SIG-M5 (cell line): Measurements from ENCODE around the gene HOMER2.

Experiments
- DNase-seq: peaks from one replicate; lab custom pipeline; 2025; lab: John Stamatoyannopoulos, UW

HOMER2 gene

GRCh38 chr15:82928711-82929110 is 23.8 kb downstream of the HOMER2 start:
- no peak for DNase-seq

- DNase-seq, result no peak
These were observed 28.8 kb downstream of the HOMER2 start for GRCh38 chr15:82923744-82924143.

GRCh38 chr15:82922737-82923136 is 29.8 kb downstream of the HOMER2 start:
- DNase-seq, result no peak

DNA sequence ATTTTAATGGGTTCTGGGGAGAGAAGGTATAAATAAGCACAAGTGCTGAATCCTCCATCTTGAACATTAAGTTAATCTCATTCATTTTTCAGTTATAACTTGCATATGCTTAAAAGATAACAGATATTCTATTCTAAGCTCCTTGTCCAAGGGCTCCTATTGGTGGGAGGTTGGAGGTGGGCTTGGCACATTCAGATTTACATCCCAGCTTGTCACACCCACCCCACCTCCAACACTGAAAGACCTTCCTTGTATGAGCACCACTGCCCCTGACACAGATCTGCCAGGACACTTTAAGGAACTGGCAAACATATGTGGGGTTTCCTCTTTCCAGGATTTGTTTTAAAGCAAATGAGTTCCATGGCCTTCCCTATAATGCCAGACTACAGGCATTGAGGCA is 30.6 kb downstream of the HOMER2 start:
- no peak for DNase-seq

GRCh38 chr15:82921242-82921641 is 31.3 kb downstream of the HOMER2 start:
- no peak for DNase-seq

- no peak for DNase-seq
These were observed 33.2 kb downstream of the HOMER2 start for GRCh38 chr15:82919231-82919886.

DNA sequence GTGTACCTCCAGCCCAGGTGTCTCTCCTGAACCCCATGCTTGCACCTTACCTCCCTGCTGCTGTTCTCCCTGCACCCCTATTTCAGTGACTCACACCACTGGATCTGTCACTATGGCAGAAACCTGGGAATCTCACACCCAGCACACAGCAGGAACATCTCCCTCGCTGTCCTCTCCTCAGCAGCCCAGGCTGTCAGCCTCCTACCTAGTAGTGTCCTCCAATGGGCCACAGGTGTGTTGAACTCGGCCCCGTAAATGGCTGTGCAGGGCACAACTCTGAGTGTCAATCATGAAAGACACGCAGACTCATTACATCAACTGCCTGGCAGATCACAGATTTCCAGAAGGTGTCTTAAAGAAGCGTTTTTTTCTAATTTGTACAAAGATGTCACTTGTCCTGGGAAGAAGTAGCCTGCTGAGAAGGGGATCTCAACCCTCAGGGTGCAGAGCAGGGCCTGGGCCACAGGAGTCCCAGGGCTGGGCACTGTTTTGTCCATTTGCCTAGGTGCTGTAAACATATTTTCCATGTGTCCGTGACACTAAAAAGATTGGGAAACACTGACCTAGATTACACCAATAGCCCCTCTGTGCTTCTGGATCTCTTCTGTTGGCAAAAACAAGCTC is 33.8 kb downstream of the HOMER2 start:
- no peak for DNase-seq

- no peak for DNase-seq
These were observed 34.4 kb downstream of the HOMER2 start for GRCh38 chr15:82918162-82918561.

DNA sequence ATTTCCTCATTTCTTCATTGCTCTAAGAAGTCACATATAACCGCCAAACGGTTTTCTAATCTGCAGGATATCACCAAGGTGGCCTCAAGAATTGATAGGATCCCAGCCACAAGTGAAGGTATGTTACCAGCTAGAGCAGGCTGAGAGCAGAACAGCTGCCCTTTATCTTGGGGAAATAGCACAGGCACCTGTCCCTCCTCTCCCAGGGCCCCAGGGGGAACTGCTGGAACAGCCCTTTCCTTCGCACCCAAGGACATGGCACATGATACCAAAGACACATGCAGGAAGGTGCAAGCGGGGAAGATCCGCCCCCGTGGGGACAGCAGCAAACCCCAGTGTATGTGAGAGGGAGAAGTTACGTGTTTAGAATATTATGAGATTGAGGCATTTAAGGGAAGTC is 35.3 kb downstream of the HOMER2 start:
- DNase-seq, result no peak

DNA sequence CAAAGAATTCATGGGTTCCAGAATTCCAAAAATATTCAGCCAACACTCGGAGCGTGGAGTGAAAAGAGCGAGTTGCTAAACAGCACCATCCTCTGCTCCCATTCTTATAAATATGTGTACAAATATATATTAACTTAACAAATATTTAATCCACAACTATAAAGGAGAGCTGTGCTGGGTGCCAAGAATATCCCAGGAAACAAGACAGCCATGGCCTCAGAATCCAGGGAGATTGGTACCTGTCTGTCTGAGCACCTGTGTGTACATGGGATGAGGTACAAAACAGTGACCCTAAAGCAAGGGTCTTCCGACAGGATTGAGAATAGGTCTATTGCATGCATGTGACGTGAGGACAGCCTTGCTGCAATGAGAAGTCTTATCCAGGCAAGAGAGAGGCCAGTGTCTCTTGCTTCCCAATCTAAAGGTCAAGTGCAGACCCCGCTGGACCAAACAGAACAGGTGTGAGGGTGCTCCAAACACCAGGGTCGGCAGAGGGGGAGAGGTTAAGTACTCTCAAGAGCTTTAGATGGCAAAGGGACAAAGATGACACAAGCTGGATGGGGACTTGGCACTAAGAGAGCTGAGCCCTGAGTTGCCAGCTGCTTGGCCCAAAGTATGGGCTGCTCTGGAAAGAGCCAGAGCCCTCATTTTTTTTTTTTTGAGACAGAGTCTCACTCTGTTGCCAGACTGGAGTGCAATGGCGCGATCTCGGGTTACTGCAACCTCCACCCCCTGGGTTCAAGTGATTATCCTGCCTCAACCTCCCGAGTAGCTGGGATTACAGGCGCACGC is 36.2 kb downstream of the HOMER2 start:
- no peak for DNase-seq

DNA sequence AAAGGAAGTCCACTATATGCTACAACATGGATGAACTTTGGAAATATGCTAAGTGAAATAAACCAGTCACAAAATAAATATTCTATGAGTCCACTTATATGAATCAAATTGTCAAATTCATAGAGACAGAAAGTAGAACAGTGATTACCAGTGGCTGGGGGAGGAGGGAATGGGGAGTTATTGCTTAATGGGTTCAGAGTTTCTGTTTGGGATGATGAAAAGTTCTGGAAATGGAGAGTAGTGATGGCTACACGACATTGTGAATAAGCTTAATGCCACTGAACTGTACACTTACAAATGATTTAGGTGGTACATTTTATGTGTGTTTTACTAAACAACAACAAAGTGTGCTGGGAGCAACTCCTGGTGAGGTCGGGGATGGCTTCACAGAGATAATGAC is 38.1 kb downstream of the HOMER2 start:
- DNase-seq, result no peak

GRCh38 chr15:82911458-82911857 is 41.1 kb downstream of the HOMER2 start:
- DNase-seq, result no peak

DNA sequence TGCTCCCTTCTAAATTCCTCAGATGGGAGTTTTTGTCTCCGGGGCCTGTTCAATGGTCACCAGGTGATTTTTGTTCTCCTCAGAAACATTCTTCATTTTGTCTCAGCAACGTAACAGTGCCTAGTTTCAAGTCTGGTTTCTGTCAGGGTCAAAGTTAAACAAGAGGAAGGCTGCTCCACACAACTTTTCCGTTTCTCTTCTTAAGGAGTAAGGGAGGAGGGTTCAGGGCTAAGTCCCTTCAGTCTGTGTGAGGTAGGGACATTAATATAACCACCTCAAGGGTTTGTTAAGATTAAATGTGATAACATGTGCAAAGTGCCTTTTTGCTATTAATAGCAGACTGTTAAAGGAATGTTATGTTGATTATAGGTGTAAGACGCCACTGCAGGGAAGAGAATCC is 41.8 kb downstream of the HOMER2 start:
- DNase-seq, result no peak

DNA sequence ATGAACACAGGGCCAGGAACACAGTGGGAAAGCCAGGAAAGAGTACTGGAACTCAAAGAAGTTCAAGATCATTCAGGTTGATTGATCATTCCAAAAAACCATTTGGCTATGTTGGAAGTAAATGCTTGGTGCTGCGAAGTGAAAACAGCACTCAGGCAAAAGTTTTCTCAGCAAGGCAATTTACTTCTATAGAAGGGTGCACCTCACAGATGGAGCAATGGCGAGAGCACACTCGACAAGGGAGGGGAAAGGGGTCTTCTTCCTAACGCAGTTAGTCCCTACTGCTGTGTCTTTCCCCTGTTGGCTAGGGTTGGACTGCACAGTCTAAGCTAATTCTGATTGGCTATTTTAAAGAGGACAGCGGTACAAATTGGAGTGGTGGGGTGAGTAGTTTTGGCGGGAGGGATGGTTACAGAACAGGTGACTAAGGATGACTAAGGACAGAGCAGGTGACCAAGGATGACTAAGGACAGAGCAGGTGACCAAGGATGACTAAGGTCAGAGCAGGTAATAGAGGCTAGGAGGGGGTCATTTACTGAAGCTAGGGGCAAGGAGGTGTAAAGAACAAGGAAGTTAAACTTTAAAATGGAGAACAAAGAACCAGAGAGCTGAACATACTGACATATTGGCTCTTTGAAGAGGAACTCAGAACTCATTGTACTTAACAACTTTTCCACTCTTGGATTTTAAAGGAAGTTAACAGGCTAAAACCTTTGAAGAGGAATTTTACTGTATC is 43.3 kb downstream of the HOMER2 start:
- no peak for DNase-seq

DNA sequence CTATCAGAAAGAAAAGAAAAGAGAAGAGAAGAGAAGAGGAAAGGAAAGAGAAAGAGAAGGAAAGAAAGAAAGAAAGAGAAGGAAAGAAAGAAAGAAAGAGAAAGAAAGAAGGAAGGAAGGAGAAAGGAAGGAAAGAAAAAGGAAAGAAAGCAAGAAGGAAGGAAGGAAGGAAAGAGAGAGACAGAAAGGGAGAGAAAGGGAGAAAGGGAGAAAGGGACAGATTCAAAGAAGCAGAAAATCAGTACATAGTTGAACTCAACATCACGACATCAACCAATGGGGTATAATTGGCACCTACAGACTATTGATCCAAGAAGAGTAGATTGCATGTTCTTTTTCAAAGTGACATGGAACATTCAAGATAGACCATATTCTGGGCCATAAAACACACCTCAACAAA is 45.2 kb downstream of the HOMER2 start:
- no peak for DNase-seq

GRCh38 chr15:82904574-82904973 is 47.9 kb downstream of the HOMER2 start:
- no peak for DNase-seq

GRCh38 chr15:82903511-82903910 is 49.0 kb downstream of the HOMER2 start:
- no peak for DNase-seq

DNA sequence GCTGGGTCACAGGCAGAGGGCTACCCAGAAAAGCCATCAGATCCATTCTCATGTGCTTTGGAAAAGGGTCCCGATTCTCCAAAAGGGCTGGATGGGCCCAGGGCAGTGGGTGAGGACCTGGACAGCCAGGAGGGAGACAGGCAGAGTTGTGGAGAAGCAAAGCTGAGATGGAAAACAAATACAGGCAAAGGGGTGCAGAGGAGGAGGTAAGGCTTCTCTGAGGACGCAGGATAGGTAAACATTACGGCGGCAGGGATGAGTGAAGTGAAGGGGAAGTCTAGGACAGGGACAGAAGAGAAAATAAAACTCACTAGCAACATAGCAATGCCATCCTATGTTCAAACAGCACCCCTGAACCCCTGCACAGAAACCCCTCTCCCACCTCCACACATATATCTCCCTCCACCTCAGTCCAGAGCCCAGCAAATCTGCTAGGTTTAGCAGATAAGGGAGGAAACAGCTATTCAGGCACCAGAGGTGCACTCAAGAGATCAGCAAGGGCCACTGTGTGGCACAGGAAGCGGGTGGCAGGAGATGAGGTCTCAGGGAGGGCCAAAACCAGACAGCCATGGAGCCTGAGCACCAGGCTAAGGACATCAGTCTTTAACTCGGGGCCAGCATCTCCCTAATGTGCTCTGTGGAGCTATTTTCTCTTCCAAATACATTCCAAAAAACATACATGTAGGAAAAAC is 51.3 kb downstream of the HOMER2 start:
- no peak for DNase-seq

DNA sequence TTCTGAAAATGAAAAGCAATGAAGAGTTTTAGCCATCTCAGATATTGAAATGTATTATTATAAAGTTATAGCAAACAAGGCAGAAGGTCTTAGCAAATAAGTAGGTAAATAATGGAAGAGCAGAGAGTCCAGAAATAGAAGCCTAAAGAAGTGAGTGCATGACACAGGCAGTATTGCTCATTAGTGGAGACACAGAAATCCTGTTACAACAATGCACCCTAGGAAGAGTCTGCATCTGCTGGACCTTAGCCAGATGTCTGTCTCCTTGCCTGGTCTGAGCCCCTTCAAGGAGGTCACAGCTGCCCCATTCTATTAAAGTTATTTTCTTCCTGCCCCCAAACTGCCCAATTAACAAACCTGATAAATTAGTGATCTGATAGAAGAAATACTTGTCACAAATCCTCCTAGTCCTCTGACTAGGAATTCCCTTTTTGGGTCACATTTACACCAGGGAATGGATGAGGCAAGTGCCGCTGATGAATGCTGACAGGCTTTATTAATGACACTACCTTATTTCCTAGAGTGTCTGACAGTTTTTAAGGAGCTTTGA is 51.9 kb downstream of the HOMER2 start:
- no peak for DNase-seq

- no peak for DNase-seq
These were observed 53.6 kb downstream of the HOMER2 start for GRCh38 chr15:82898961-82899360.

GRCh38 chr15:82895983-82896382 is 56.5 kb downstream of the HOMER2 start:
- DNase-seq, result no peak
